Activated CD8-positive, alpha-beta memory T cell treated with anti-CD3 and anti-CD28 coated beads for 36 hours (primary cell): ENCODE measurements around the gene RANBP3. TPM values are rescaled to one million over a fixed set of nuclear protein-coding genes. Genes with fewer than 3 reads are reported as not detected.
"Not testable (repeated sequence)": the region's sequence is repeated elsewhere in the genome, so short reads cannot be mapped to it uniquely, and the experiment has no call there.

Experiments used
- CTCF ChIA-PET: fragments of 350-600 bp; sonication (Branson Sonifier 250); formaldehyde crosslinking; loops from one replicate; lab custom pipeline; 2021; ENCODE audit warnings: antibody characterized with exemption; lab: Charles Lee
- POLR2A ChIA-PET: fragments of 350-600 bp; sonication (Branson Sonifier 250); formaldehyde crosslinking; loops from one replicate; lab custom pipeline; 2021; ENCODE audit warnings: antibody characterized with exemption; lab: Charles Lee
- total RNA-seq, 2 experiments: library from RNA; stranded (reverse); gene quantifications; one replicate each; pipeline ENCODE4 v1.2.3, GENCODE V29; 2021

RANBP3 gene
- total RNA-seq, 2 experiments from 2014 or later = 98.8 to 104 TPM

DNA sequence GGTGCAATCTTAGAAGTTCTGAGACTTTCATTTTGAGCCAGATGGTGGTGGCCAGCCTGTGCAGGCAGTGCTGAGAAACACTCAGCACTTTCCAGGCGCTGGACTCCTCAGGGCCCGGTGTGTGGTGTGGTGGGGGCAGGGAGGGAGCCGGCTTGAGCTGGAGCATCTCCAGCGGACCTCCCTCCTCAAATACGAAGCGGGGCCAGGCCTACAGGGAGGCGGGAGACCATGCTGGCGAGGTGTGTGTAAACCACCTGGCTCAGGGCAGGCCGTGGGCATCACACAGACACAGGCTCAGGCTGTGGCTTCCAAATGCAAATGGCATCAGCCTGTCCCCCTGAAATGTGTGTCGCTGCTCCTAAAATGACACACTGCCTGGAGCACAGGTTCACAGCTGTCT, 33.3 kb upstream of the RANBP3 start:
- ChIA-PET CTCF (no interaction called here), POLR2A (no interaction called here)

DNA sequence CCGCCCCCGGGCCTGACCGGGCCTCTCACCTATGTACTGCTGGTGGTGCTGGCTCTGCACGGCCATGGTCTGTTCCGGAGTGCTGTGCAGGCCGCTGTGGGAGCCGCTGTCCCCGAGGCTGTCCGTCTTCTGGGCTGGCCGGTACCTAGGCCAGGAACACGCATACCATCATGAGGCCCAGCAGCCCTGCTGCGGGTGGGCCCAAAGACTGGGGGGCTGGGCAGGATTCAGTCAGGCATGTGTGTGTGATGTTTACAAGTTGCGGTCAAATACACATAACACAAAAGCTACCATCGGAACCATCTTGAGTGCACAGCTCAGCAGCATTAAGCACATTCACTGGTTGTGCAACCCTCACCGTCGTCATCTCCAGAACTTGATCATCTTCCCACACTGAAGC, 32.2 kb upstream of the RANBP3 start:
- ChIA-PET POLR2A (no interaction called here), CTCF (no interaction called here)

DNA sequence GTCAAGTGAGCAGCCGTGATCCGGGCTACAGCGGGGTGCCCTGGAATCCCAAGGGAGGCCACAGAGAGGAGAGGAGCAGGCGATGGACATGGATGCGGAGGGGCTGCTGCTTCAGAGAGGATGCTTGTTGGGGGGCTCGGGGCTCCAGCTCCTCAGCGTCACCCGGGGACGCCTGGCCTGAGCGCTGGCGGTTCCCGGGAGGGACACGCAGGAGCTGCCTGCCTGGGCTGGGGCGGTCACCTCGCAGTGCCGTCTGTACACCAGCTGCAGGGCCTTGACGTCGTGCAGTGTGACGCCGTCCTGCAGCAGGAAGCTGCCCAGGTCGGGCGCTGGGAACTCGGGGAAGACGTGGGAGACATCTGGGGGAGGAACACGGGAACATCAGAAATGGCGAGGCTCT, 29.9 kb upstream of the RANBP3 start:
- CTCF ChIA-PET = no interaction called here
- POLR2A ChIA-PET = no interaction called here

DNA sequence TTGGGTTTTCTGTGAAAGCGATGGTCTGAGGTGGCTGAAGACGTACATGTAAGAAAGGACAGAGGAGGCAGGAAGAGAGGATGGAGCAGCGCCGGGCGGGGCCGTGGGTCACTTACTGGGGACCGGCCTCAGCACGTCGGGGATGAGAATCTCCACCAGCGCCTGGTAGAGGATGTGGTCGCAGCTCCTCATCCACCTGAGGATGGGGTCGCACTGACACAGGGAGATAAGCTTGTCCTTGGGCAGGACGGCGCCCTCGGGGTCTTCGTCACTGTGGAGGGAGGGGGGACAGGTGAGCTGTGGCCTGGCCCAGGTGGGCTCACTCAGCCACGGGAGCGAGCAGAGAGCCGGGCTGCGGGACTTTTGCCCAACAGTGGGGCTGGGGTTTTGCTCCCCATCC, 29.0 kb upstream of the RANBP3 start:
- POLR2A ChIA-PET = no interaction called here
- CTCF ChIA-PET = interaction anchor here (1.1 kb wide), 1 partner anchor 16 kb away, joined by 3 read pairs; no protein-coding TSS in a partner anchor

DNA sequence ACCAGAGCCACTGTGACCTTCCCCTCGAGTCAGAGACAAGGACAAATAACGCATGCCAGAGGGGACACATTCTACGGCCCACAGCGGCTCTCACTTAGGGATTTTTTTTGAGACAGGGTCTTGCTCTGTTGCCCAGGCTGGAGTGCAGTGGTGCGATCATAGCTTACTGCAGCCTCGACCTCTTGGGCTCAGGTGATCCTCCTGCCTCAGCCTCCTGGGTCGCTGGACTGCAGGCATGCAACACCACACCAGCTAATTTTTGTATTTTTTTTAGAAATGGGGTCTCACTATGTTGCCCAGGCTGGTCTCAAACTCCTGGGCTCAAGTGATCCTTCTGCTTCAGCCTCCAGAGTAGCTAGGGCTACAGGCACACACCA, 28.1 kb upstream of the RANBP3 start:
- POLR2A ChIA-PET = not testable (repeated sequence)
- CTCF ChIA-PET = interaction anchor here (0.7 kb wide), 2 partner anchors 12 to 16 kb away, joined by 3 read pairs; no protein-coding TSS in a partner anchor

DNA sequence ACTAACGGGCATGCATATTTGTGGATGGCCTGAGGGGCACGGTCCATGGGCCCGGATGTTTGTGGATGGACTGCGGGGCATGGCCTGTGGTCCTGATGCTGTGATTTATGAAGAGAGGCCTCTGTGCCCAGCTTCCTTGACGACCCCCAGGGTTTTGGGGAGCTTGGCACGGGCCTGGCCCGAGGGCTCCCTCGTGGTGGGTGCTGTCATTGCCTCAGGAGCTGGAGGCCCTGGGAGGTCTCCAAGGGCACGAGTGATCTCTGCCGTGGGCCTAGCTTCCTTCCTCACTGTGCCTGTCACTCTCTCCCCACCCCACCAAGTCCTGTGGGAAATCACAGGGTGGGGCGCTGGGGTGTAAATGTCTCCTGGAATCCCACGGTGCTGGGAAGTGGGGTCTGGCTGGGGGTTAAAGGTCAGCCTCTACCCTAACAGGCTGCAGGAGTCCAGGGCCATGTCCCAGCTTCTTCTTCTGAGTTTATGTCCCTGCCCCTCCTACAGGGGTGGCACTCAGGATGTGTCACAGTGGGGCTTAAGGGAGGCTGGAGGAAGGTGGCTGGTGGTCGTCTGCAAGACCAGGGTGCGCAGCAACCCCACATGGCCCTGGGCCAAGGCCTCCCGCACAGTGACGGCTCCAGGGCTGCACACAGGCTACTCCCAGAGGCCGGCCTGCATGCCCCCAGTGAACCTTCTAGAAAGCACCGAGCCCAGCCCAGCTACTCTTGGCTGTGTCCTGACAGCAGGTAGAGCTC, 27.6 kb upstream of the RANBP3 start:
- ChIA-PET CTCF (interaction anchor here (0.7 kb wide), 2 partner anchors 13 to 17 kb away, joined by 3 read pairs; no protein-coding TSS in a partner anchor), POLR2A (no interaction called here)

DNA sequence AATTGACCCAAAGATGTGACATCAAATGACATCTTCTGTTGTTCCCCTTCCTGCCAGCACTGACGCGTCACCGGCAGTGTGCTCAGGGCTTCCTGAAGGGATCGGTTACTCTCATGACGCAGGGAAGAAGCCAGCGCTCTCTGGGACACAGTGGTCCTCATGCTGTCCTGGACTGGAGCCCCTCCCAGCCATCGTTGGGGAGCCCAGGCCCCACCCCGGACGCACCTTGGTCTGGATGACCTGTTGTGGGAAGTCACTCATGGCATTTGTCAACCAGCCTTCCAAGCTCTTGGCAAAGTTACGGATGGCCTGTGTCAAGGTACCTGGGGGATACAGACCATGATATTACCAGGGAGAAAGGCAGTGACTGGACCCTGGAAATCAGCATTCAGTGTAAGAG, 26.0 kb upstream of the RANBP3 start:
- ChIA-PET CTCF (no interaction called here), POLR2A (no interaction called here)

DNA sequence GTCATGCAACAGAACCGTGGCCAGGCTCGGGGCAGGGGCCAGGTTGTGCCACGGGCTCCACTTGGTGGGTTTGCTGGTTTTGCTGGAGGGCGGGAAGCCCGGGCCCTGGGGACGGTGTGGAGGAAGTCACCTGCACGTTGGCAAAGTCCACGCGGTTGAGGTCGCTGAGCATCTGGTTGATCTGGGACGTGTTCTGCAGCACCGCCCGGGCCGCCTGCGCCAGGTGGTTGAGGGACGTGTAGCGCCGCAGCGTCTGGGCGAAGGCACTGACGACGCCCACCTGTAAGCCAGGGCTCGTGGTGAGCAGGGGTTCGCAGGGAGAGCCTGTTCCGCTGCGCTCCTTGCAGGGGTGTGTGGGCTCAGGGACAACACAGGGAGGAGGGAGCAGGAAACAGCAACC, 24.7 kb upstream of the RANBP3 start:
- CTCF ChIA-PET = no interaction called here
- POLR2A ChIA-PET = no interaction called here

DNA sequence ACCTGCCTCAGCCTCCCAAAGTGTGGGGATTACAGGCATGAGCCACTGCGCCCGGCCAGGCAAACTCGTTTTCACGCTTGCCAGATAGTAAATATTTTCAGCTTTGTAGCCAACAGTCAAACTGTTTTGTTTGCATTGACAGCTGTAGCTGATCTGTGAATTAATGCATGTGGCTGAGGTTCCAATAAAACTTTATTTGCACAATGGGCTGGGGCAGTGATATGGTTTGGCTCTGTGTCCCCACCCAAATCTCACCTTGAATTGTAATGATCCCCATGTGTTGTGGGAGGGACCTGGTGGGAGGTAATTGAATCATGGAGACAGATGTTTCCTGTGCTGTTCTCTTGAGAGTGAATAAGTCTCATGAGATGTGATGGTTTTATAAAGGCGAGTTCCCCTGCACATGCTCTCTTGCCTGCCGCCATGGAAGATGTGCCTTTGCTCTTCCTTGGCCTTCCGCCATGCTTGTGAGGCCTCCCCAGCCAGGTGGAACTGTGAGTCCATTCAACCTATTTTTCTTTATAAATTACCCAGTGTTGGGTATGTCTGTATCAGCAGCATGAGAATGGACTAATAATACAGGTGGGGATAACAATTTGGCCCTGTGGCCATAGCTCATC, 22.4 kb upstream of the RANBP3 start:
- ChIA-PET CTCF (interaction anchor here (1.5 kb wide), 1 partner anchor 22 kb away, joined by 3 read pairs; no protein-coding TSS in a partner anchor), POLR2A (no interaction called here)

DNA sequence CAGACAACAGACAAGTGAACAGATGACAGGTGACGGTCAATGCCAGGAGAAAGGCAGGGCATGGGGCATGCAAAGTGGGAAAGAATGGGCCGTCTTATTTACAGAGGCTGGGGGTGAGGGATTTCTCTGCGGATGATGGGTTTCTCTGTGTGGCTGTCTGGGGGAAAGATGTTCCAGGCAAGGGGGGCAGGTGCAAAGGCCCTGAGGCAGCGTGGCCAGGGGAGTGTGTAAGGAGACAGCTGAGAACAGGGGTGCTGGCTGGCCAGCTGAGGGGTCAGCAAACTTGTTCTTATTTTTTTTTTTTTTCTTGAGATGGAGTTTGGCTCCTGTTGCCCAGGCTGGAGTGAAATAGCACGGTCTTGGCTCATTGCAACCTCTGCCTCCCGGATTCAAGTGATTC, 21.8 kb upstream of the RANBP3 start:
- ChIA-PET POLR2A (no interaction called here), CTCF (no interaction called here)

DNA sequence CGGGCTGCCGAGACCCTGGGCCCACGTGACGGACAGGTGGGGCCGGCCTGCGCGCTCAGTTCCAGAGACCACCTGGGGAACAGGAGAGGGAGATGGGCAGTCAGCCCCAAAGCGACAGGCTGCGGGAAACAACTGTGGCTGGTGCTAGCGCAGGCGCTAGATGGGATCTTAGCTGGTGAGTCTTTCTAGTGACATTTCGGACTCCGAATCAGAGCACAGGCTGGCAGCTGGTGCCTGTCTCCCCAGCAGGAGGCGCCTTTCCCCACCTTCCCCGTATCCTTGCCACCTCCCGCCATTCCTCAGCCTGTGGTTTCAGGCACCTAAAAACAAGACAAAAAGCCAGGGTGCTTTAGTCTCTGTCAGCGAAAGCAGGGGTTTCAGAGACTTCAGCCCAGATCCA, 19.4 kb upstream of the RANBP3 start:
- POLR2A ChIA-PET = no interaction called here
- CTCF ChIA-PET = no interaction called here

DNA sequence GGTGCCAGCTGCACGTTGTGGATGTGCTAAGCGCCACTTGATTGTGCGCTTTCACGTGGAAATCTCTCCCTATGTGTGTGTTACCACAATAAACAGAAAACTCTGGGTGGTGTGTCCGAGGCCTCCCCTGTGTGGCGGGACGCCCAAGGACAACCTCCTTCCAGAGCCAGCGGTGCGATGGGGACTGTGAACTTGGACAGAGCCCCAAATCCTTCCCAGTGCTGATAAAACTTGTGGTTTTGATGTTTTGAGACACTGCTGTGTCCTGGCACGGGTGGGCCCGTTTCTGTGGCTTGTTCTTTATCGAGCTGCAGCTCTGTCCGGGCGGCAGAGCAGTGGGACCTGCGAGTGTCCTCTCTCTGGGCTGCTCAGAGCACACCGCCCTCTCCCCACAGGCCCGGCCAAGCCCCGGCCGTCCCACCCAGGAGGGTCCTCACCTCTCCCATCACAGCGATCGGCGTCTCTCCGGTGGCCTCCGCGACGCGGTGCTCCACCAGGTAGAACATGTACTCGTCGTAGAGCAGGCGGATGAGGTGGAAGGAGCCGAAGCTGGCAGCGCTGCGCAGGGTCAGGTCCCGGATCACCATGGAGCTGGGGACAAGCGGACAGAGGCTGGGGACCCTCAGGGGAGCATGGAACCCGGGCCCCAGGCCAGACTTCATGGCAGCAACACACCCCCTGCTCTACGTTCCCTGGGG, 18.8 kb upstream of the RANBP3 start:
- ChIA-PET CTCF (interaction anchor here (0.6 kb wide), 1 partner anchor 464 kb away, joined by 5 read pairs; no protein-coding TSS in a partner anchor), POLR2A (no interaction called here)

DNA sequence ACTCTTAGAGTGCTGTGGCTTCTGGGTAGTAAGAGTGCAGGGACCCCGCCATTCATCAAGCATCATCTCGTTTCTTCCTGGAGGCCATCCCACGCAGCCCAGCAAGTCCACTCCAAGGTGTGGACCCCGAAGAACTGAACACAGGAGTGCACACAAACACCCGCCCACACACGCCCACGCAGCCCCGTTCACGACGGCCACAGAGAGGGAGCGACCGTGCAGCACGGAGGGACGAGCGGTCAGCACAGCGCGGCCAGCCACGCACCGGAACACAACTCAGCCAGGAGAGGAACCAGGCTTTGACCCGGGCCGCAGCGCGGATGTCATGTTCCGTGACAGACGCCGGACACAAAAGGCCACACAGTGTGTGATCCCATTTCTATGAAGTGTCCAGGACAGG, 18.2 kb upstream of the RANBP3 start:
- CTCF ChIA-PET = interaction anchor here (0.6 kb wide), 1 partner anchor 464 kb away, joined by 5 read pairs; no protein-coding TSS in a partner anchor
- POLR2A ChIA-PET = no interaction called here

DNA sequence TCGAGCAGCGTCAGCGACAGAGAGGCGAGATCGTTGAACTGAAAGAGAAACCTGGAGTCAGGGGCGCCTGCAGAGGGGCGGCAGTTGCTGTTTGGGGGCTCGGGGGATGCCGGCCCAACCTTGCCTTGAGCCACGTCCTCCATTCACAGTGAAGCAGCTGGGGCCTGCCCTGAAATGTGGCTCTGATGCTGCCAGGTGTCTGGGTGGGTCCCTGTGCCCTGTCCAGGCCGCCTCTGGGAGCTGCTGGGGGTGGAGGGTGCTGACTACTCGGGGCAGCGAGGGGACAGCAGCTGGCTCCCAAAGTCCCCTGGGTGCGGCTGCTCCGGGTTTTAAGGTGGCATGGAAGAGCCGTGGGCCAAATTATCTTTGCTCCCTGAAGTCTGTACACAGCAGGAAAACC, 17.7 kb upstream of the RANBP3 start:
- POLR2A ChIA-PET = no interaction called here
- CTCF ChIA-PET = no interaction called here

DNA sequence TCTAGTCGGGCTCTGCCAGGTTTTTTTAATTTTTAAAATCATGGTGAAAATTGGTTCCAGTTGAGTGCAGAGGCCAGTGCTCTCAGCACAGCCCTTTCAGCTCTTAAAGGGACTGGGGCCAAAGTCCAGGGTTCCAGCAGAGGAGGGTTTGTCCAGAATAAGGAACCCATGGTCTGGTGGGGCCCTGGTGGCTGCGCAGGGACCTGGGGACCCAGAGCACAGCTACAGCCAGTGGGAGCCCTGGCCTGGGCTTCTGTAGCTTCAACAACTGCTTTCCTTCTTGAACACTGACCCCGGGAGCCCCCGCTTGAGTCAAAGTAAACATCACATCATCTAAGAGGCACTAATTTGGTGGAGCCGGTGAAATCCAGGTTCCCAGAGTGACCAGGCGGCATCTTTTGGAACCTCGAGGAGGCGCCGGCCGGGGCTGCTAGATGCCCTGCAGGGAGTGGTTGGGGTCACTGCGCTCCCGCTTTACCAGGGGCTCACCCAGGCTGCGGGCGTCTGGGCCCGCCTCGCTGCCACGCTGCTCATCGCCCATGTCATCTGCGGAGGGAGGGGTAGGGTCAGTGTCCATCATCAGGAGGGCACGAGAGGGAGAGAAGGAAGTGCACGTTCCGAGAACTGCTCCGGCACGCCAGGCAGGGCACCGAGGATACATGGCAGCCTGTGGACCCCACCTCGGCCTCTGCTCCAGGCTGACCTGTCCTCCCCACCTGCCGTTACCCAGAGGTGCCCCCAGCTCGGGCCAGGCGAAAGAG, 16.6 kb upstream of the RANBP3 start:
- POLR2A ChIA-PET = no interaction called here
- CTCF ChIA-PET = interaction anchor here (0.6 kb wide), 1 partner anchor 12 kb away, joined by 6 read pairs; no protein-coding TSS in a partner anchor

DNA sequence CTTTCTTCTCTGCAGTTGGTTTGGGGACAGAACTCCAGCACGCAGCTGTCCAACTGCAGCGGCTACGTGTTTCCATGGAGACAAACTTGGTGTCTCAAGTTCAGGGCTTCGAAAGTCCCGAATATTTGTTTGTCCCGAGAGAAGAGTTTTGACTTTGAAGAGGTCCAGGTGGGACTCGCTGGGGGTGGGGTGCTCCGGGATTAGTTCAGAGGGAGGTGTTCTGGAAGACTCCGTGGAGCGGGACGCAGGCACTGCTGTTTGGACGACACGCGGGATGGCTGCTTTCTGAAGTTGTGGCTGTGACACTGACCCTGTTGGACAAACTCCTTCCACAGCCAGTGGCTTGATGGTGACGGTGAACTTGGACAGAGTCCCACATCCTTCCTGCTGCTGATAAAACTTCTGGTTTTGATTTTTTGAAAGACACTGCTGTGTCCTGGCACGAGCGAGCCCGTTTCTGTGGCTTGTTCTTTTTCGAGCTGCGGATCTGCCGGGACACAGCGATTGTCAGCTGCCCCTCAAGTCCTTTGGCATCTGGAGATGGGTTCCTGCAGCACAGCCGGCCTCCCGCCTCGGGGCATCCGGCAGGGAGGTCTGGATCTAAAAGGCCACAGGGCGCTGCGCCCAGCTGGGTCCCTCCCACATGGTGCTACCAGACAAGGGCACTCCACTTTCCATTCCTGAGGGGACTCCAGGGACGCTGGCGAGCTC, 15.9 kb upstream of the RANBP3 start:
- CTCF ChIA-PET = interaction anchor here (0.6 to 1.1 kb wide), 2 partner anchors 11 to 29 kb away, joined by 5 to 6 read pairs; no protein-coding TSS in a partner anchor
- POLR2A ChIA-PET = no interaction called here

DNA sequence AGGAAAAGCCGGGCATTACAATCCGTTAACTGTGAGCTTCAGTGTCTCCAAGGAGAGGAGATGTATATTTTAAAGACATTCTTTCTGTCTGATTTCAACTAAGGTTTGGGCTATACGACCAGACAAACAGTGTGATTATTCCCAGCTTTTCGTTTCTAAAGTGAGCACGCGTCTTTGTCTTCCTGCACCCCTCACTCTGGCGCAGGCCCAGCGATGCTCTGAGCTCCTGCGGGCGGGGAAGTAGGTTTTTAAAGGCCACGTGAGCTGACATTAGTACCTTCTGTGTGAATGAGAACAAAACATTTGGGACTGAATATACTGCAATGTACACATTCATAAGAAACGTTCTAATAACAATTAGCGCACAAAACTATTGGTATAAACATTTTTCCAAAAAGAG, 15.3 kb upstream of the RANBP3 start:
- POLR2A ChIA-PET = no interaction called here
- CTCF ChIA-PET = interaction anchor here (0.9 to 1.1 kb wide), 2 partner anchors 26 to 29 kb away, joined by 3 to 5 read pairs; no protein-coding TSS in a partner anchor

DNA sequence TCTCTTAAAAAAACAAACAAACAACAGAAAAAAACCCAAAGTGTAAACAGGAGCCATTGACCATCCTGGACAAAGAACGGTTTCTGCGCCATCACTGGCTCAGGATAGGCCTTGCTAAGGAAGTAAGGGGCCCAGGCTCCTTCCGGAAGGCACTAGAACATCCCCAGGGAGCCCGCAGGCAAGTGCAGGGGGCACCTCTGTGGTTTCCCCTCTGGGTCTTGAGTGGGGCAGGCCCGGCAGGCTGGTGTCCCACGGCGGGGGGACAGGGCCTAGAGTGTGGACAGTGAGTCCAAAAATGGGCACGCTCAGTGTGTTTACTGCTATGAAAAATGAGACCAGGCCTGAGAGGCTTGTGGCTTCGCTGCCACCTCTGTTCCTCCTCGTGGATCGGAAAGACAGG, 14.8 kb upstream of the RANBP3 start:
- POLR2A ChIA-PET = interaction anchor here (0.6 kb wide), 1 partner anchor 1665 kb away, joined by 4 read pairs; no protein-coding TSS in a partner anchor
- CTCF ChIA-PET = interaction anchor here (0.6 to 1.1 kb wide), 3 partner anchors 25 to 48 kb away, joined by 3 to 5 read pairs (median 3); no protein-coding TSS in a partner anchor
